DOHH2 (cell line): Measurements from ENCODE around the gene TUSC2.

Source experiments
- EZH2phosphoT487 ChIP-seq: fragments of 200-600 bp; sonication (generic); IDR thresholded peaks from 2 replicates; pipeline ENCODE4 v1.6.1; 2017; ENCODE audit warnings: borderline replicate concordance, mild to moderate bottlenecking, antibody characterized with exemption, low read length, moderate library complexity, mixed read lengths
- TF ChIP-seq, protein P1 (sequence below): fragments of 200-600 bp; sonication (generic); IDR thresholded peaks from one replicate; pipeline ENCODE4 v1.5.1; 2014; ENCODE audit warnings: antibody characterized with exemption, mild to moderate bottlenecking, low read depth, low read length; ENCODE audit not compliant: poor library complexity, severe bottlenecking

DNA sequence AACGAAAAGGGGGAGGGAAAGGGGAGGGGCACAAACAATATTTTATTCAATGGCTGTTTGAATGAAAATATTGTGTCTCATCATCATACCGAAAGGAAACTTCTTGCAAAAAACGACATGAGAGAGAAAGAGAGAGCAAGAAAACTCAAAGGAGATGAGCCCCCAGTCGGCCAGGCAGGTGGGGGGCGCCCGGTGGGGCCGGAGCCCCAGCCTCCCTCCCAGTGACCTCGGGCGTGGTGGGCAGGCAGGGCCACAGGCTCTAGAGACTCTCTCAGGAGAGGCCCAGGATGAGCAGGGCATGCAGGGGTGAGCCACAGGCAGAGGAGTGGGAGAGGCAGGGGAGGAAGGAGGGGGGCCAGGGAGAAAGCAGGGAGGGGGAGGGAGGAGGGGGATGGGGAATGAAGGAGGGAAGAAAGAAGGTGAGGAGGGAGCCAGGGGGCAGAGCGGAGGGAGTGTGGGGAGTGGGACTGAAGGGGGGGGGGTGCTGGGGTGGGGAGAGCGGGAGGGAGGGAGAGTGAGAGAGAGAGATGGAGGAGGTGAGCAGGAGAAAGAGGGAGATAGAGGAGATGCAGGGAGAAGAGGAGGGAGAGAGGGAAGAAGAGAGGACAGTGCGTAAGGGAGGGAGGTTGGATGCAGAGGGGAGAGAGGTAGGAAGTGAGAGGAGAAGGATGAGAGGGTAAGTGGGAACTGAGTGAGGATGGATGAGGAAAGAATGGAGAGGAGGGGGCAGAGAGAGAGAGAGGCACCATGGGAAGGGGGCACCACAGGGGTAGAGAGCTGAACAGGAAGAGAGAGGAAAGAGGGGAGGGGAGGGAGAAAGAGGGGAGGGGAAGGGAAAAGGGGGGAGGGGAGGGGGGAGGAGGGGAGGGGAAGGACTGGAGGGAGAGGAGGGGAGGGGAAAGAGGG lies 45.4 kb upstream of the TUSC2 start:
- TF ChIP-seq, protein P1, sequence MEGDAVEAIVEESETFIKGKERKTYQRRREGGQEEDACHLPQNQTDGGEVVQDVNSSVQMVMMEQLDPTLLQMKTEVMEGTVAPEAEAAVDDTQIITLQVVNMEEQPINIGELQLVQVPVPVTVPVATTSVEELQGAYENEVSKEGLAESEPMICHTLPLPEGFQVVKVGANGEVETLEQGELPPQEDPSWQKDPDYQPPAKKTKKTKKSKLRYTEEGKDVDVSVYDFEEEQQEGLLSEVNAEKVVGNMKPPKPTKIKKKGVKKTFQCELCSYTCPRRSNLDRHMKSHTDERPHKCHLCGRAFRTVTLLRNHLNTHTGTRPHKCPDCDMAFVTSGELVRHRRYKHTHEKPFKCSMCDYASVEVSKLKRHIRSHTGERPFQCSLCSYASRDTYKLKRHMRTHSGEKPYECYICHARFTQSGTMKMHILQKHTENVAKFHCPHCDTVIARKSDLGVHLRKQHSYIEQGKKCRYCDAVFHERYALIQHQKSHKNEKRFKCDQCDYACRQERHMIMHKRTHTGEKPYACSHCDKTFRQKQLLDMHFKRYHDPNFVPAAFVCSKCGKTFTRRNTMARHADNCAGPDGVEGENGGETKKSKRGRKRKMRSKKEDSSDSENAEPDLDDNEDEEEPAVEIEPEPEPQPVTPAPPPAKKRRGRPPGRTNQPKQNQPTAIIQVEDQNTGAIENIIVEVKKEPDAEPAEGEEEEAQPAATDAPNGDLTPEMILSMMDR, result no peak
- no peak for TF ChIP-seq EZH2phosphoT487
